HG02763 (cell line): ENCODE results near the gene ITGB3.
"Not testable (repeated sequence)": the region's sequence is repeated elsewhere in the genome, so short reads cannot be mapped to it uniquely, and the experiment has no call there.

Experiments
- ATAC-seq: cut with Tn5 transposase; IDR thresholded peaks from one replicate; pipeline ENCODE4 v1.9.1; 2021; ENCODE audit warnings: mild to moderate bottlenecking, moderate library complexity; ENCODE audit not compliant: unreplicated experiment

The ITGB3 gene

DNA sequence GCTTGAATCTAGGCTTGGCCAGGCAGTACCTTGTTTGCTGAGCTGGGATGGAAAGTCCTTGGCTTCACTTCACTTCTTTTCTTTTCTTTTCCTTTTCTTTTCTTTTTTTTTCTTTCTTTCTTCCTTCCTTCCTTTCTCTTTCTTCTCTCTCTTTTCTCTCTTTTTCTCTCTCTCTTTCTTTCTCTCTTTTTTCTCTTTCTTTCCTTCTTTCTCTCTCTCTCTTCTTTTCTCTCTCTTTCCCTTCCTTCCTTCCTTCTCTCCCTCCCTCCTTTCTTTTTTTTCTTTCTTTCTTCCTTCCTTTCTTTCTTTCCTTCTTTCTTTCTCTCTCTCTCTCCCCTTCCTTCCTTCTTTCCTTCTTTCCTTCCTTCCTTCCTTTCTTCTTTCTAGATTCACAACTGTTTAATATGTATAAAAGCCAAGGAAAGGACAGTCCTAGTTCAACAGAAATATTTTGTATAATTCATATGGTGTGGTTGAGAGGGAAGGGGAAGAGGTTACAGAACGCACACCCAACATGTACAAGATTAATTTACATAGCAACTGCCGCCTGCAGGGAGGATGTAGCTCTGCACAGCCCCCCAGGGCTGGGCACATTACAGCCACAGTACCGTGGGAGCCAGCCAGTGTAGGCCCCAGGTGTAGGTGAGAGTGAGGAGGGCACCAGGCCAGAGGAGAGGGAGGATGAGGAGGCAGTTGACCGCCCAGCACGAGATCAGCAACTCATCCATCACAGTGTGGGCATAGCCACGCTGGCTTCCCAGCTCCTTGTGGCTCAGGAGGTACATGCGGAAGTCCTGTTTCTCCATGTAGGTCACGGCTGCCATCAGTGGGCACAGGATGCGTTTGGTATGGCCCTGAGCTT is 9.7 kb upstream of the ITGB3 start:
- ATAC-seq, result no peak

DNA sequence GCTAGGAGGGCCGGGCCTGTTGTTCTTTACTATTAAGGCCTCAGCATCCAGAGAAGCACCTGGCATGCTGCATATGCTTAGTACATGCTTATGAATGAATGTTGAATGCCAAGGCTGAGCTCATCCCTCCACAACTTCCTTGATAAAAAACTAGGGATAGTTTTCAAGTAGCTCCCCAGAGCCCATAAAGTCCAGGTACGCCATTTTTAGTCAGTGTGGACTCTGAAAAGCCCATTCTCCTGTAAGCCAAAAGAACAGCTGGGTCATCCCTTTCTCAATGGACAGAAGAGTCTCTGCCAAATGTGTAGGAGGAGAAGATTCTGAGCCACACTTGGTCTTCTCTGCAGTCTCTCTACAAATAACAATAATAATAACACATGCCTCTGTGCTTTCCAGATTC is 8.9 kb upstream of the ITGB3 start:
- no peak for ATAC-seq

DNA sequence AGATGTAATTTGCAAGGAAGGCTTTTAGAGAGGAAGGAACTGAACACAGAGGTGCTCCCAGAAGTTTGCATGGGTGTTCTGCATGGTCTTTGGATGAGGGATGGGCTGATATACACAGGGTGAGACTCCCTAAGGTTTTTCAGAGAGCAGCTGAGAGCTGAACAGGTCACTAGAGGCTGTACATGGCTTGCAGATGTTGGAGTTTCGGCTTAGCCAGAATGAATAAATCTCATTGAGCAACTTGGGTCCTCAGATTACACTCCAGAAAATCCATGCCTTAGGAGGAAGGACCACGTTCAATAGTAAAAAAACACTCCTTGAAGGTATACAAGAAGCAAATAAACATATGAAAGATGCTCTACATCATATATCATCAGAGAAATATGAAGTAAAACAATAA is 7.5 kb upstream of the ITGB3 start:
- ATAC-seq, result no peak

DNA sequence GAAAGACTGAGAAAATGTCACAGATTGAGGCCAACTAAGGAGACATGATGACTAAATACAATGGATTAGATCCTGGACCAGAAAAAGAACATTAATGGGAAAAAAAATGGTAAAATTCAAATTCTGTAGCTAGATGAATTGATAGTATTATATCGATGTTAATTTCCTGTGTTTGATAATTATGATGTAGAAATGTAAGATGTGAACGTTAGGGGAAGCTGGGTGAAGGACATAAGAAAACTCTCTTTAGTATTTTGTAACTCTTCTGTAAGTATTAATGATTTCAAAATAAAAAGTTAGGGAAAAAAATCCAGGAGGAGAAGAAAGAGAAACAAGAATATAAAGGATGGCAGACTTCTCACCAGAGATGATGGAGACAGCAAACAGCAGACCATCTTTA is 2.8 kb upstream of the ITGB3 start:
- ATAC-seq, result no peak

DNA sequence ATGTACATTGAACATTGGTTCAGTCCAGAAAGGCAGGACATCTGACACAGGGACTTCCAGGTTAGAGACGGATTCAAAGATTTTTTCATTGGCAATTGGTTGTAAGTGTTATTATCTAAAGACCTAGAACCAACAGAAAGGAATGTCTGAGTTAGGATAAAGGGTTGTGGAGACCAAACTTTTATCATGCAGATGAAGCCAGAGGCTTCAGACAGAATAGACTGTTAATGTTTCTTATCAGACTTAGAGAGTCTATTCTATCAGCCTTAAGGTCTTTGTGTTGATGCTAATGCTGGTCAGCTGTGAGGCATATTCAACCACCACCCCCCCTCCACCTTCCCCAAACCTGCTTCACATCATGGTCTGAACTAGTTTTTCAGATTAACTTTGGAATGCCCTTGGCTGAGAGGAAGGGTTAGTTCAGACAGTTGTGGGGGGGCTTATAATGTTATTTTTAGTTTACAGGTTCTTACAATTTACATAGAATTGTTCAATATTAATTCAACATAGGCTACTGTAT is 2.1 kb upstream of the ITGB3 start:
- ATAC-seq, result no peak

DNA sequence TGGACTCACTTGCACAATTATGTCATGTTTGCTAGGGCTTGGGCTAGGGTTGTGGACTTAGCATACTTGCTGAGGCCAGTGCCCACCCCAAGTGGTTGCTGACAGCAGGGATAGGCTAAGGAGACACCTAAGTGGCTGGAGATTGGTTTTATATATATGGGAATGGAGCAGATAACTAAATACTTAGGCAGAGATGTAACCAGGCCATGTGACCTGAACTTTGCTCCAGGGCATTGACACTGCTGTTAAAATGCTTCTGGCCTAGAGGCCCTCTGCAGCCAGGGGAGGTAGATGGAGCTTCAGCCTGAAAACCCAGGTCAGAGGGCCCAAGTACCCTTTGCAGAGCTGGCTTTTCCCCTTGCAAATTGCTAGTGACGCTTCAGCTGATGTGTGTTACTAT is 1.4 kb upstream of the ITGB3 start:
- no peak for ATAC-seq

DNA sequence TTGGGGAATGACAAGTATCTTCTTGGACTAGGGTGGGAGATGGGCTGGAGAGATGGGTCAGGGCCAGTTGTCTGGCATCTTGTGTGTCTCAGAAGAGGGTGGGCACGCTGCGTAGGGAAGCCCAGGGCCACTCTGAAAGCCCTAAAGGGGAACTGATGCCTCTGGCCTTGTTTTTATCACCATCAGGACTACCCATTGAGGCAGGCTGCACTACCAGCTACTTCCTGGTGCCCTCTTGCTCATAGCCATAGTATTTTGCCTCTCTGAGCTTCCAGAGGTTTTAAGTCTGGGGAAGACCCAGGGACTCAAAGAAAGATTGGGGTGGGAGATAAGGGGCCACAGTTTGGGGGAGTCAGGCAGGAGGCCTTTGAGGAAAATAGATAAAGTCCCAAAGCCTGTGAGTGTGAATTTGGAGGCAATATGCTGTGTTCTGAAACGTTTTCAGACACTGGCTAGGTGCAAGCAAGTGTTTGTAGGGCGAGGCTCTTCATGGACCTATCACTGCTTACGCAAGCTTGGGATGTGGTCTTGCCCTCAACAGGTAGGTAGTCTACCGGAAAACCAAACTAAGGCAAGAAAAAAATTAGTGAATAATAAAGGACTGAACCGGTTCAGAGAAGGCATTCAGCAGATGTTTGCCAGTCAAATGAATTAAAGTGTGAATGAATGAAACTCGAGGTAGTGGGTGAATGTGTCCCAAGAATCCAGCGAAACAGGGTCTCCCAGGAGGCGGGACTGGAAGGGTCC is 688 bp upstream of the ITGB3 start:
- ATAC-seq, result no peak

DNA sequence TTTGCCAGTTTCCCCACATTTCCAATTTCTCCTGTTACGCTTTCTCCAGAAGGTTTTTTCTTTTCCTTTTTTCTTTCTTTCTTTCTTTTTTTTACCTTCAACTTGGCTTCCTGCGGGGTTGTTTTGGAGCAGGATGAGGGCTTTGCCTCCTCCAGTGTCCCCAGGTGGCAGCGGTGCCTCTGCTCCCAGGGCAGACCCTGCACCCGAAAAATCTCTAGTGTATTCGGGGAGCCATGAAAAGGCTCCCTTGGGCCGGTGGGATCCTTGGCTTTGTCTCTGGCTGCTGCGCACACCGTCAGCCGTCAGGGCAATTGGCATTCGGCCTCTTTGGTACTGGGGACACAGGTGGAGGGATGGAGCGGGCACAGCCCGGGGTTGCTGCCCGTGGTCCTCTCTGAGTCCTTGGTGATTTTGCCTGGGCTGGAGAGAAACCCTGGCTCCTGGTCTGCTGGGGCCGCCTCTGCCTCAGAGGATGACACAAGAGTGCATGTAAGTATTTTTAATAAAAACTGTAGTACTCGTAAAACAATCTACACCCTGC is 846 bp downstream of the ITGB3 start:
- no peak for ATAC-seq

DNA sequence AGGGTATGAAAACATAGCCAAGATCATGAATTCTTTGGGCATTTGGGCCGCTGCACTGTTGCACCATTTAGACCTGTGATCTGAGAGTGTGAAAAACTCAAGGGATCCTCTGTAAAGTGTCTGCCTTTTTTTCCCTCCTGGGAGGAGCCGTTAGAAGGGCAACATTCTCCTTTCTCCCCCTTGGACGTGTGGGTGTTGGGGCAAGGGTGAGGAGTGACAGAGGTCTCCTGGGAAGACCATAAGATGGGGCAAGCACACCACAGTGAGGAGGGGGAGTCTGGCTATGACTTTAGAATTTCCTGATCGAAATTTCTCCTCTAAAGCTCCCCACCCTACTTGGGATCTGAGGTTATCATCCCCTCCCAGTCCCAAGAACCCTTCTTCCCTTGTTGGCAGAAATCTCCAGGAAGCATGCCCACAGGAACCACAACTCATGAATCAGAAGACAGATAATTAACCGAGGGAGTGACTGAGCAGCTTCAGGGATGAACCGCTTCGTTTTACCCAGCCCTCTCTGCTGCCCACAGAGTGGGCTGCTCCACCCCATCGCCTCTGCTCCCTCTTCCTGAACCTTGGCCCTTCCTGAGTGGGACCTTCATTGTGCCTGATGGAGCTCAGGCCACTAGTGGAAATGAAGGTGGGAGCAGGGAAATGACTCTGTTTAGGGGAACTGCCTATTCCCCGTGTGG is 4.2 kb downstream of the ITGB3 start:
- ATAC-seq, result no peak

DNA sequence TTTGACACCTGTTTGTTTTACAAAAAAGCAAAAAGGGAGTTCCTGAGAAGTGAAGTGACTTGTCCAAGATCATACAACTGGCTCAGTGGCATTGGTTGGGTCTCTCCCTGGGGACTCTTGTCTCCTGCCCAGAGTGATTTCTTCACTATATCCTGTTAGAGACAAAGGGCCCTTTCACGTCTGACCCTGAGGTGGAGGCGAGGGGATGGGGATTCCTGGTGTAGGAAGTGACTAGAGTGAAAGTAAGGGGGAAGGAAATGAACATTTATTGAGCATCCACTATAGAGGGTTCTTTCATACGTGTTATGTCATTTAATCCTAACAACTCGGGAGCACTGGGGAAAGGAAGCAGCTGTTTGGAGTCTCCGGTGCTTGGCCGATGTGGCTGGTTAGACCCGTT is 9.0 kb downstream of the ITGB3 start:
- no peak for ATAC-seq

DNA sequence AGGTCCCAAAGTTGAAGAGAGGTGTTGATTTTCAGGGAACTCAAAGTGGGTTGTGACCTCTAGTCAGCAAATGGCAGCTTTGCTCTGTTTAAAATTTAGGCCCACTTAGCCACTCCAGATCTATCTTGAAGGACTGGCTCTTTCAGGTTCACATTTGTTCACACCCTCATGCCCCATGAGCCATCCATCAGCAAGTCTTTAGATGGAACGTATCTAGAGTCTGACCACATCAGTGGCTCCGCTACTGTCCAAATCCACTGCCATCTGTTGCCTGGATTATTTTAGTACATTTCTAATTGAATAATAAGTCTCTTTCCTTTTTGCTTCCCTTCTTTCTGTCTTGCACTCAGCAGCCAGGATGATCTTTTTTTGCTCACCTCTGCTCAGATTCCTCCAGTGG is 10.5 kb downstream of the ITGB3 start:
- no peak for ATAC-seq

DNA sequence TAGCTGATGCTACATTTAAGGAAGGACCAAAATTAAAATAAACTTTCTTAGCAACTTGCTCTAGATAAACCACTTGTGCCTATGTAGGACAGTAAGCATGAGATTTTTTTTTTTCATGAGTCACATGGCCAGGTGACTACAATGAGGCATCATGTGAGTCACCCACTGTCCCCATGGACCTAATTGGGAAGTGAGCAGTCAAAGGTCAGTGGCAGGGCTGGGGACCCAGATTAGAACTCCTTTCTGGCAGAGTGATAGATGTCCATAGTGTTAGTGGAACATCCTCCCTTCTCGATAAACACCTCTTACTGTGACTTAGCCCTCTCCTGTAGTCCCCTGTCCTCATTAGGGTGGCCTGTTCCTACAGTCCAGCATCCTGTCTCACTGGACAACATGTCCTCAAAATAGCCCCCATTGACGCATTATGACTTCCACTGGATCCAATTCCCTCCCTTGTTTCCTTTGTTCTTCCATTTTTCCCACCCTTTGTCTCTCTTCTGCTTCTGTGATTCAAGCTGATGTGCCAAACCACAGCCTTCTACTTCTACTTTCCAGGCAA is 12.4 kb downstream of the ITGB3 start:
- no peak for ATAC-seq

DNA sequence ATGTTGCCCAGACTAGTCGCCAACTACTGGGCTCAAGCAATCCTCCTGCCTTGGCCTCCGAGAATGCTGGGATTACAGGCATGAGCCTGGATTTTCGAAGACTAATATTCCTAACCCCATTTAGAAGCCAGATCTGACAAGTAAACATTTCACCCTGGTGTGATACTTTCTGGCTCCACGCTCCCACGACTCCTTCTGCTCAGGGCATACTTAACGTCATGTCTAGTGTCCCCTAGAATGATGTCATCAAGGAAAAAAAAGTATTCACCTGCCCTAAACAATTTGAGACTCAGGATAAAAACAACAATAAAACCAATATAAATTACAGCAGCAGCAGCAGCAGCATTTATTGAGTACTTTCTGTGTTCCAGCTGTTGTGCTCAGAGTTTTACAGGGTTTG is 13.2 kb downstream of the ITGB3 start:
- no peak for ATAC-seq

DNA sequence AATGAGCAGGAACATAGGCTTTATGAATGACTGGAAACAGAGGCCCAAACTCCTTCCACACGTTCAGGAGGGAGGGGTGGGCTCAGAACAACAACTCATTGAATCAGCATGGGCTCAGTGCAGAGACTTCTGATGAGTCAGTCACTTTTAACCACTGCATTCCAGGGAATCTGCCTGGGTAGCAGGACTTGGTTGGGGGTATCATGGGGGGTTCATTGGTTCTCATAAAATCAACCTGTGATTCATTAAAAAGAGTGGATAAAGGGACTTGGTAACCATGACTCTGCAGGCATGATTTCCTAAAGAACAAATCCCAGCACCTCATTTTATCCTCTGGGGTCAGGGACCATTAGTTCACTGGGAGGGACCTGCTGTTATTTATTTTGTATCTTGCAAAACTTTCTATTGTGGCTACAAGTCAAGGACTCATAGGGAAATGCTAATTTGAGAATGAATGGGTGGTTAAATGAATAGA is 13.8 kb downstream of the ITGB3 start:
- no peak for ATAC-seq

DNA sequence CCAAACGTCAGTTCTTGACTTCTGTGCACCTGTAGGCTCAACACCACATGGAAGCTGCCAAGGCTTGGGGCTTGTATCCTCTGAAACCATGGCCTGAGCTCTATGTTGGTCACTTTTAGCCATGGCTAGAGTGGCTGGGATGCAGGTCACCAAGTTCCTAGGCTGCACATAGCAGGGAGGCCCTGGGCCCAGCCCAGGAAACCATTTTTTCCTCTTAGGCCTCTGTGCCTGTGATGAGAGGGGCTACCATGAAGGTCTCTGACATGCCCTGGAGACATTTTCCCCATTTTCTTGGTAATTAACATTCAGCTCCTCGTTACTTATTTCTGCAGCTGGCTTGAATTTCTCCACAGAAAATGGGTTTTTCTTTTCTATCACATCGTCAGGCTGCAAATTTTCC is 15.3 kb downstream of the ITGB3 start:
- ATAC-seq, result not testable (repeated sequence)

DNA sequence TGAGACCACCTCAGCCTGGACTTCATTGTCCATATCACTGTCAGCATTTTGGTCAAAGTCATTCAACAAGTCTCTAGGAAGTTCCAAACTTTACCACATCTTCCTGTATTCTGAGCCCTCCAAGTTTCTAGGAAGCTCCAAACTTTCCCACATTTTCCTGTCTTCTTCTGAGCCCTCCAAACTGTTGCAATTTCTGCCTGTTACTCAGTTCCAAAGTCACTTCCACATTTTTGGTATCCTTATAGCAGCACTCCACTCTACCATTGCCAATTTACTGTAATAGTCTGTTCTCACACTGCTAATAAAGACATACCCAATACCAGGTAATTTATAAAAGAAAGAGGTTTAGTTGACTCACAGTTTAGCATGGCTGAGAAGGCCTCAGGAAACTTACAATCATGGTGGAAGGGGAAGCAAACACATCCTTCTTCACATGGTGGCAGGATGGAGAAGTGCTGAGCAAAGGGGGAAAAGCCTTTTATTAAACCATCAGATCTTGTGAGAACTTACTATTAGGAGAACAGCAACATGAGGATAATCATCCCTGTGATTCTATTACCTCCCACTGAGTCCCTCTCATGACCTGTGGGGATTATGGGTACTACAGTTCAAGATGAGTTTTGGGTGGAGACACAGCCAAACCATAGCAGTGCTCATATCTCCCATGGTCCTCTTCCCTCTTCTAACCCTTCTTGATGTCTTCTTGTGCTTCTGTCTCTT is 16.1 kb downstream of the ITGB3 start:
- ATAC-seq, result not testable (repeated sequence)

DNA sequence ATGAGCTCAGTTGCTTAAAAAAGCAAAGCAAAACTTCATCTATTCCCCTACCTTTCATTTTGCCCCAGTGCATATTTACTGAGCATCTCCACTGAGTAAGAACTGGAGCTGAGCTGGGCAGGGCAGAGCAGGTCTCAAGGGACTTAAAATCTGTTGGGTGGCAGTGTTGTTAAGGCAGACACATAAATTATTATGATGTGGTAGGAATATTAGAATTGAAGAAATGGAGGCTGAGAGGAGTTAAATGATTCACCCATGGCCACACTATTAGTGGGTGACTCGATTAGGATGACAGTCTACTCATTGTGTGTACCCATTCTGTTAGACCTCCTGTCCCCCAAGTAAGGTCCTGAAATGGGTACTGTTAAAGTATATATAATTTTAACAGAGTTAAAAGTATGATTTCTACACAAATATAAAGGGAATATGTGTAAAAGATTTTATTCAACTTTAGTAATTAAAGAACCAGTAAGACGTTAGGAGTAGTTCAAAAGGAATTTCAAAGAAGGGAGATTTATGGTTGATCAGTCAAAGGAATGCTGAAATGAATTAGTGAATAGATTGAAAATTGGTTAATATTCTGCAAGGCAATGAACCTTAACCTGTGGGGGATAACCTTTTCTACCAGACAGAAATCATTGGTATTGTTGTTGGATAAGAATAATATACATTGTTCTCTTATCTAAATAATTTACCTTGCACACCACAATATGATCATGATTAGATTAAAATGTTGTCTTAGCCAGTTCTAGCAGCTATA is 17.5 kb downstream of the ITGB3 start:
- no peak for ATAC-seq

DNA sequence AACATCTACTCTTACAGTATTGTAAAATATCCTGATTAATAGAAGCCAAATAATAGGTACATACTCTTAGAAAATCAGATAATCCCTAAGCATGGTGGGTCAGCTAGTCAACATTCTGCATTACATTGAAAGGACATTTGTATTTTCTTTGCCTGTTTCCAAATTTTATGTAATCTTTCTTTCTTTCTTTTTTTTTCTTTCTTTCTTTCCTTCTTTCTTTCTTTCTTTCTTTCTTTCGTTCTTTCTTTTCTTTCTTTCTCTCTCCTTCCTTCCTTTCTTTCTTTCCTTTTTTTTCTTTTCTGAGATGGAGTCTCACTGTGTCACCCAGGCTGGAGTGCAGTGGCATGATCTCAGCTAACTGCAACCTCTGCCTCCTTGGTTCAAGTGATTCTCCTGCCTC is 18.9 kb downstream of the ITGB3 start:
- ATAC-seq, result no peak

DNA sequence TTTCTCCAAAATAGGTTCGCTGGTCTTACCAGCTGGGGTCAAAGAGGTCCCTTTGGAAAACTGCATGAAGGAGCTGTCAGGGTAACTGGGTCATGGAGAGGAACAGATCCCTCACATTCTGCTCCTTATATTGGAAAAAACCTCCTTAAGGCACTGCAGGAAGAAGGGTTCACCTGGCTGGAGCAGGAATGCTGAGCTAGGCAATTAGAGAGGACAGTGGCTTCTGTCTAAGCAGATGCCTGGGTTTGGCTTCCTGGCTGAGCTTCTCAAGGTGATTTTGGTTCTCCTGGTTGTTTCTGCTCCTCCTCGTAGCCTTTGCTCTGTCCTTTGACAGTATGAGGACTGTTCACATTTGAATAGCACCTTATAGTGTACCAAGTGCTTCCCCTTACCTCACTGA is 19.6 kb downstream of the ITGB3 start:
- no peak for ATAC-seq
